Sigmoid colon (tissue), 3 donors: Measurements from ENCODE around the gene SCMH1.

Experiments
- POLR2A ChIP-seq, 2 donors: fragments of 450-650 bp; IDR thresholded peaks; one replicate each; pipeline ENCODE4 v1.6.1; 2016; ENCODE audit warnings: antibody characterized with exemption in 2 of 2, mild to moderate bottlenecking in 2 of 2, moderate library complexity in 2 of 2
- TF ChIP-seq, protein P1 (sequence below), 4 experiments: fragments of 450-650 bp in 3 of 4; fragments of 200-600 bp in 1 of 4; IDR thresholded peaks; one replicate each; pipeline ENCODE4 v1.5.1; 2016 to 2019; ENCODE audit warnings: antibody characterized with exemption in 4 of 4, mild to moderate bottlenecking in 3 of 4, moderate library complexity in 2 of 4

GRCh38 chr1:41023279-41023990 lies 218.7 kb downstream of the SCMH1 start:
- no peak for TF ChIP-seq POLR2A (IDR thresholded peaks at IDR 0.05)
- TF ChIP-seq, protein P1, sequence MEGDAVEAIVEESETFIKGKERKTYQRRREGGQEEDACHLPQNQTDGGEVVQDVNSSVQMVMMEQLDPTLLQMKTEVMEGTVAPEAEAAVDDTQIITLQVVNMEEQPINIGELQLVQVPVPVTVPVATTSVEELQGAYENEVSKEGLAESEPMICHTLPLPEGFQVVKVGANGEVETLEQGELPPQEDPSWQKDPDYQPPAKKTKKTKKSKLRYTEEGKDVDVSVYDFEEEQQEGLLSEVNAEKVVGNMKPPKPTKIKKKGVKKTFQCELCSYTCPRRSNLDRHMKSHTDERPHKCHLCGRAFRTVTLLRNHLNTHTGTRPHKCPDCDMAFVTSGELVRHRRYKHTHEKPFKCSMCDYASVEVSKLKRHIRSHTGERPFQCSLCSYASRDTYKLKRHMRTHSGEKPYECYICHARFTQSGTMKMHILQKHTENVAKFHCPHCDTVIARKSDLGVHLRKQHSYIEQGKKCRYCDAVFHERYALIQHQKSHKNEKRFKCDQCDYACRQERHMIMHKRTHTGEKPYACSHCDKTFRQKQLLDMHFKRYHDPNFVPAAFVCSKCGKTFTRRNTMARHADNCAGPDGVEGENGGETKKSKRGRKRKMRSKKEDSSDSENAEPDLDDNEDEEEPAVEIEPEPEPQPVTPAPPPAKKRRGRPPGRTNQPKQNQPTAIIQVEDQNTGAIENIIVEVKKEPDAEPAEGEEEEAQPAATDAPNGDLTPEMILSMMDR (IDR thresholded peaks at IDR 0.05): peak in 1 of 4 experiments; percentile 36
